B cell (primary cell): Measurements from ENCODE around the gene PASD1.
"Not testable (repeated sequence)": the region's sequence is repeated elsewhere in the genome, so short reads cannot be mapped to it uniquely, and the experiment has no call there.

Source experiments
- EZH2 ChIP-seq: IDR thresholded peaks from 2 replicates; pipeline ENCODE4 v1.6.1; 2012; ENCODE audit warnings: borderline replicate concordance, low read depth, mild to moderate bottlenecking, moderate library complexity, low read length; ENCODE audit not compliant: insufficient read depth, poor library complexity, severe bottlenecking
- TF ChIP-seq, protein P1 (sequence below): fragments of 200-600 bp; IDR thresholded peaks from one replicate; pipeline ENCODE4 v1.8.0; 2022; ENCODE audit warnings: antibody characterized with exemption, mild to moderate bottlenecking

DNA sequence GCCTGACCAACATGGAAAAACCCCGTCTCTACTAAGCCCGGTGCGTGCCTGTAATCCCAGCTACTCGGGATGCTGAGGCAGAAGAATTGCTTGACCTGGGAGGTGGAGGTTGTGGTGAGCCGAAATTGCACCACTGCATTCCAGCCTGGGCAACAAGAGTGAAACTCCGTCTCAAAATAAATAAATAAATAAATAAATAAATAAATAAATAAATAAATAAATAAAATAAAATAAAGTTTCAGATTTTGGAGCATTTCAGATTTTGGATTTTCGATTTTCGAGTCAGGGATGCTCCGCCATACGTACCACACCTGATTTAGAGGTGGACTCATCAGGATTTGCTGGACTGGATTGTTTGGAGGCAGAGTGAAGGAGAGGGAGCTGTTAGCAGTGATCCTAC lies 3.4 kb downstream of the PASD1 start:
- TF ChIP-seq, protein P1, sequence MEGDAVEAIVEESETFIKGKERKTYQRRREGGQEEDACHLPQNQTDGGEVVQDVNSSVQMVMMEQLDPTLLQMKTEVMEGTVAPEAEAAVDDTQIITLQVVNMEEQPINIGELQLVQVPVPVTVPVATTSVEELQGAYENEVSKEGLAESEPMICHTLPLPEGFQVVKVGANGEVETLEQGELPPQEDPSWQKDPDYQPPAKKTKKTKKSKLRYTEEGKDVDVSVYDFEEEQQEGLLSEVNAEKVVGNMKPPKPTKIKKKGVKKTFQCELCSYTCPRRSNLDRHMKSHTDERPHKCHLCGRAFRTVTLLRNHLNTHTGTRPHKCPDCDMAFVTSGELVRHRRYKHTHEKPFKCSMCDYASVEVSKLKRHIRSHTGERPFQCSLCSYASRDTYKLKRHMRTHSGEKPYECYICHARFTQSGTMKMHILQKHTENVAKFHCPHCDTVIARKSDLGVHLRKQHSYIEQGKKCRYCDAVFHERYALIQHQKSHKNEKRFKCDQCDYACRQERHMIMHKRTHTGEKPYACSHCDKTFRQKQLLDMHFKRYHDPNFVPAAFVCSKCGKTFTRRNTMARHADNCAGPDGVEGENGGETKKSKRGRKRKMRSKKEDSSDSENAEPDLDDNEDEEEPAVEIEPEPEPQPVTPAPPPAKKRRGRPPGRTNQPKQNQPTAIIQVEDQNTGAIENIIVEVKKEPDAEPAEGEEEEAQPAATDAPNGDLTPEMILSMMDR = not testable (repeated sequence)
- not testable (repeated sequence) for TF ChIP-seq EZH2
